T follicular helper cell (primary cell): ENCODE measurements around the gene LTA4H.
"Not testable (repeated sequence)": the region's sequence is repeated elsewhere in the genome, so short reads cannot be mapped to it uniquely, and the experiment has no call there.

ENCODE experiments used
- DNase-seq: peaks from one replicate; pipeline ENCODE4 v3.0.0-alpha.2; 2020; ENCODE audit warnings: low read depth

LTA4H gene

GRCh38 chr12:95990136-95990535, 45.3 kb downstream of the LTA4H start:
- DNase-seq = no peak

DNA sequence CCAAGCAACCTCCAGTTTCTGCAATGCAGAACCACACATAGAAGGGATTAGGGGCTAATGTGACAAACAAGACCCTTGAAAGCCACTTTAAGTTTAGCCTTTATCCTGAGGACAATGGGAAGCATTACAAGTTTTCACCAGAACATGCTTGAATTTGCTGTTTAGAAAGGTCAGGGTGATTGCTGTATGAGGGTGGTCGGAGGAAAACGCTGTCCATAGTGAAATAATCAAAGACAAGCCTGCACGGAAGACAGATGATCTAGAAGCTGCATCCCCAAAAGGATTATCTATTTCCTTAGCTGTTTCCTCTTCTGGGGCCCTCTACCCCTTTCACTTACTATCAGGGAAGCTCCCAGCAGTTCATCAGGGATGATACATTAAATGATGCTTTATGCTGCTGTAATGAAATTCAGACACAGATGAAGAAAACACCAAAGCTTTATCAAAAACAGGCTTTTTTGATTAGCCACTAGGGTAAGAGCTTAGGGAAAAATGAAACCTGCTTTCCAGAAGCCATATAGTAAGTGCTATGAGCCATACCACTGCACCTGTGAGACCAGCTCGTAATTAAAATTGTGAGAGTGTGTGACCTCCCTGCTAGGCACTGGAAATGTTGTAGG, 45.8 kb downstream of the LTA4H start:
- no peak for DNase-seq

- no peak for DNase-seq
These were observed 46.7 kb downstream of the LTA4H start for GRCh38 chr12:95988506-95989275.

GRCh38 chr12:95986635-95987570, 48.5 kb downstream of the LTA4H start:
- DNase-seq = no peak

- DNase-seq = no peak
These were observed 50.7 kb downstream of the LTA4H start for GRCh38 chr12:95984682-95985081.

GRCh38 chr12:95982602-95983001, 52.8 kb downstream of the LTA4H start:
- DNase-seq = no peak

DNA sequence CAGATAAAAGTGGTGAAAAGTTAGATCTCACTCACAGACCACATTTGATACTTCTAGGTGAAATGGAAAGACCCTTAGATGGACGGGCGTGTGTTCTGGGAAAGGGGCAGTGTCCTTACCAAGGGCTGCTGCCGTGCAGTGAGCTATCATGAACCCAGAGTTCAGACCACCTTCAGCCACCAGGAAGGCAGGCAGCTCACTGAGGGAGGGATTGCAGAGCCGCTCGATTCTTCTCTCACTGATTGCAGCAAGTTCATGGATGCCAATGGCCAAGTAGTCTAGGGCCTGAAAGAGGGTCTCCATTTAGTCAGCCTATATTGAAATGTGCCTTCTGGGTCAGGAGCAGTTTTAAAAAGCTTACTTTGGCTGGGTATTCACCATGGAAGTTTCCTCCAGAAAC, 55.0 kb downstream of the LTA4H start:
- DNase-seq = no peak

DNA sequence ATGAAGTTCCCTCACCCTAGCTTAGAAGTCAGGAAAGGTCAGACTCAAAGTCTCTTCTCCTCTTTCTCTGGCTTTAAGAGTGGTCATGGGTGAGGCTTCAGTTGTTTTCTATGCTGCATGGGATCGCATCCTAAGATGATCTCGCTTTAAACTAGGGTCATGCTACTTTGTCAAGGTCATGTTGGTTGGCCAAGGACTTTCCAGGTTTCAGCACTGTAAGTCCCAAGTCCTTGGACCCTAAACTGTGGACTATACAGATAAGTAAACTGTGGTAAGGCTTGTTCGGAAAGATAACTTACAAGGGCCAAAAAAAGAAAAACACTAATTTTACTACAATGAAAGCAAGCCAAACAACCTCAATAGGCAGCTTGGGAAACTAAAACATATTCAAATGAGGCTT, 56.6 kb downstream of the LTA4H start:
- DNase-seq = no peak

DNA sequence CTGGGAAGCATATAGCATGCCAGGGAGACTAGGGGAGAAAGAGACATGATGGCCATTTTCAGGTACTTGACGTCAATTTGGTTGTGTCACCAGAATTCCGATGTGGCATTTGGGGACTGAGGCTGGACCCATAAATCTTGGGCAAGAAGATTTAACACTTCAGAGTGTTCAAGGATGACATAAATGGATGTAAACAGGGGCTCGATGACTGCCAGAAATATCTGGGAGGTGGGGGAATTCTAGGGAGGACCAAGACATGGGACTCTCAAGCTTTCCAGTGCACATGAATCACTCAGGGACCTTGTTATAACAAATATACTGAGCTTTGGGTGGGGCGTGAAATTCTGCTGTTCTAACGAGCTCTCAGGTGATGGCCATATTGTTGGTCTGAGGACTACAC, 57.0 kb downstream of the LTA4H start:
- DNase-seq = no peak

DNA sequence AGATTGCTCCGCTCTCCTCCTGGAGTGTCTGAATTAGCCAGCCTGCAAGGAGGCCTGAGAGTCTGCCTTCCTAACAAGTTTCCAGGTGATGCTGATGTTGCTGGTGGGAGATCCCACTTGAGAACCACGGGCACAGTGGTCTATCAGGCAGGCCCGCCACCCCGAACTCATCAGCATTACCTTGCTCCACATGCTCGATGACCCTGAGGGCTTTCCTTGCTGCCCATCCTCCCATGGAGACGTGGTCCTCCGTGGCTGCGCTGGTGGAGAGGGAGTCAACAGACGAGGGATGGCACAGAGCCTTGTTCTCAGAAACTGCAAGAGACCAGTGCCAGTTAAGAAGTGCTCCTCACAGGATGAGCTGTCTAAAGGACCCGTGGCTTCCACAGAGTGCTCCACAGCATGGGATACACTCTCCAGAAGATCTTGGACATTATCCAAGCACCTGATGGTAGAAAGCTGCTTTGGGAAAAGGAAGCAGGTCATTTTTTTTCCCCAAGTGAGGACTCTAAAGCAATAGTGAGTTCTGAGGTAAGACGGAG, 57.6 kb downstream of the LTA4H start:
- DNase-seq = no peak

- DNase-seq = no peak
These were observed 59.0 kb downstream of the LTA4H start for GRCh38 chr12:95976416-95976832.

- no peak for DNase-seq
These were observed 59.9 kb downstream of the LTA4H start for GRCh38 chr12:95975491-95975890.

GRCh38 chr12:95974358-95974757, 61.0 kb downstream of the LTA4H start:
- no peak for DNase-seq

DNA sequence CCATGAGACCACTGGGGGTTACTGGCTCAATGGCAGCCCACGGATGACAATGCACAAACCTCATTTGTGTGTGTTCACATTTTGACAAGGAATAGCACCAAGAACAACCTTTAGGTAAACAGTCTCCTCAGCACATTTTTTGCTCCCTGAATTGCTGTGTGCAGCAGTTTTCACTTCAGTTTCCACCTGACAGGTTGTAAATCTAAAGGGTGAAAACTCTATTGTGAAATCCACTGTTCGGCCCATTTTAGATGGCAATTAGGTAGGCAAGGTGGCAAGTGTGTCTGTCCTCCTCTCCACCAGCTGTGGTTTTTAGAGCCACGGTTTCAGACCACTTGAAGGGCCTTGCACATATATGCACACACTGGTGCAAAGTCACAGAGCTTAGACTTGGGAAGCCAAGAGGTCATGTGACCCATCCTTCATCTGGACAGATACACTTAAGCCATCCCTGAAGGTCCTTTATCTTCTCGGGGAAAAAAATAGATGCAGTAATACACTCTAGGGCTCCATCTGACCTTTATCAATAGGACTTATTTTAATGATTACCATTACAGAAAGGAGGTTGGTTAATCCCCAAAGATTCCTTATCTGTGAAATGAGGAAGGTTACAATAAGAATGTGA, 62.4 kb downstream of the LTA4H start:
- no peak for DNase-seq

DNA sequence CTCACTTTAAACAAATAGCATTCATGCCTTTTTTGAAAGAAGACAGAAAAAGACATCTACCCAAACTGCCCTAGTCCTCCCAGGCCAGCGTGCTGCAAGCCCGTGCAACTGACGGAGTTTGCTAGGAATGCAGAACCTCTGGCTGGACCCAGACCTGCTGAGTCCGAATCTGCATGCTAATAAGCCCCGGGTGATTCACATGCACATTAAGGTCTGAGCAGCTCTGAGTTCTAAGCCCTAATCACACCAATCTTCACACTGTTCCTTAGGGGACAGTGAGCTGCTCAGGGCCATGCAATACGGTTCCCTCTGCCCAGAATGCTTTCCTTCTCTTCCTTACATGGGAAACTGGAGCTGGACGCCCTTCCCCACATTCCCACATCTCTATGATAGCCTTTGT, 64.5 kb downstream of the LTA4H start:
- DNase-seq = no peak

- DNase-seq = not testable (repeated sequence)
These were observed 66.3 kb downstream of the LTA4H start for GRCh38 chr12:95969116-95969515.

- no peak for DNase-seq
These were observed 68.1 kb downstream of the LTA4H start for GRCh38 chr12:95967301-95967700.

DNA sequence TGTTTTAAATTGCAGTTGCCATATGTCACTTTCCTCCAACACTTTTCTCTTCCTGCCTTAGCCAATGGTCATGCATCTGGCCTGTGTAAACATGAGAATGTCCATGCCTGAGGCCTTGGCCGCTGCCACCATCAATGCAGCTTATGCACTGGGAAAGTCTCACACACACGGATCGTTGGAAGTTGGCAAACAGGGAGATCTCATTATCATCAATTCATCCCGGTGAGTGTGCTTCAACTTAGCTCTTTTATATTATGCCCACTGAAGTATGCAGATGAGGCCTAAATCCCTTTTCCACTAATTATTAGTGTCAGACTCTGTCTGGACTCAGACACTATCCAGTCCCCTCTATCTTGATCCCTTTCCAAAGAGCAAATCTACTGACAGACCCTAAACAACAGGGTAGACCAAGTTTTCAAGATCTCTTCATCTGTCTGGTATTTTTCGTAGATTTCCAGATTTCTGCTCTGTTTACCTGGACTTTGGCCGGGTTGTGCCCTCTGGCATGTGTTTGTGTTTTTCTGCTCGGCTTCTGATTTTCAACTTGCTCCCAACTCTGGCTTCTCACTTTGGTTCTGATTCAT, 69.0 kb downstream of the LTA4H start:
- DNase-seq = no peak

DNA sequence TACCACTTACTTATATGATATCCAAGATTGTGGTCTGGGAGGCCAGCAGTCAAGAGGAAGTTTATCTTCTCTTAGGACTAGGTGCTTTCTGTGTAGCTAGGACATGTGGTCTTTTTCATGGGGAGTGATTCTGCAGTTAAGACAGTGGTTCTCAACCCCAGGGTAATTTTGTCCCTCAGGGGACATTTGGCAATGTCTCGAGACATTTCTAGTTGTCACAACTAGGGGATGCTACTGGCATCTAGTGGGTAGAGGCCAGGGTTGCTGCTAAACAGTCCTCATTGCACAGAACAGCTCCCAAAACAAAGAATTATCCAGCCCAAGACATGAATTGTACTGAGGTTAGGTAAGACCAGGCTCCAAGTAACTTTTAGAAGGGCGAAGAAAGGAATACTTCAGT, 72.3 kb downstream of the LTA4H start:
- DNase-seq = no peak

DNA sequence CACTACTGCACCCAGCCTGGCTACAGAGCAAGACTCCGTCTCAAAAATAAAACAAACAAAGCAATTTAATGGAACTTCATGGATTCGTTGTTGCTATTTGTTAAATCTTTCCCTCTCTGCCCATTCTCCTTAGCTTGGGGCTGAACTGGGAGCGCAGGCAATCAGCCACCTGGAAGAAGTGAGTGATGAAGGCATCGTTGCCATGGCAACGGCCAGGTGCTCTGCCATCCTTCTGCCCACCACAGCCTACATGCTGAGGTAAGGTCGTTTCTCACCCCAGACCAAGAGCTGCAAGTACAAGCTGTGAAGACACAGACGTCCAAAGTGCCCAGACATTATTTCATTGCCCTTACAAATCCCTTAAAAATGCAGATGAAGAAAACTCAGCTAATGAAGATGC, 73.2 kb downstream of the LTA4H start:
- DNase-seq = no peak

DNA sequence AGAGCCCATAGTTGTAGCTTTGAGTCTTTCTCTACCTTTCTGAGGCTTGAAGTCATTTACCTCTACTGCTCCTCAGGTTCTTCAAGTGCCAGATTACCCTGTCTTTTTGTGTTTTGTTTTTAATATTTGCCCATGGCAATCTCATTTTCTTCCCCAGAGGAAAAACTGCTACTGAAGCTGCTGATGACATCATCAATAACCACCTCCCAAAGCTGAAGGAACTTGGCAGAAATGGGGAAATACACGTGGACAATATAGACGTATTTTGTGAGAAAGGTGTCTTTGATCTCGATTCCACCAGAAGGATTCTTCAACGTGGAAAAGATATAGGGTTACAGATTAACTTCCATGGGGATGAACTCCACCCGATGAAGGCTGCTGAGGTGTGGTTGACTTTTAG, 75.1 kb downstream of the LTA4H start:
- no peak for DNase-seq

DNA sequence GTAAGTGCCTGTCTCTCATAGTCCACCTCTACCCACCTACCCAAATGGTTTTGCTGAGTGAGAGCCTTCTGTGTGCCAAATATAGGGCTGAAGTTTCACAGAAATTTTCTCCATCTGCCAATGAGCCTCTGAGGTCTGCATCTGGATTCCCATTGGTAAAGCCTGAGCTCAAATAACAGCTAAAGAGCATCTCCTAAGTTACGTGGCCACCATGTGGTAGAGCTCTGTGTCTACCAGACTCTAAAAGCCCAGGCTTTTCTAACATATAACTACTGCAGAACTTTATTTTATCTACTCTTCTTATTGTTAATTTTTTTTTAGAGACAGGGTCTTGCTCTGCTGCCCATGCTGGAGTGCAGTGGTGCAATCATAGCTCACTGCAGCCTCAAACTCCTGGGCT, 76.3 kb downstream of the LTA4H start:
- DNase-seq = no peak
